HL-60 (cell line): ENCODE measurements around the gene FAM53B.

Source experiments
- CTCF ChIP-seq: IDR thresholded peaks from one replicate; pipeline ENCODE4 v1.5.1; 2011; ENCODE audit warnings: low read length, control low read depth, inconsistent platforms; ENCODE audit not compliant: insufficient read depth
- GABPA ChIP-seq: IDR thresholded peaks from 2 replicates; pipeline ENCODE4 v1.6.1; 2012; ENCODE audit warnings: low read depth
- POLR2AphosphoS5 ChIP-seq: IDR thresholded peaks from 2 replicates; pipeline ENCODE4 v1.6.1; 2012; ENCODE audit warnings: low read depth
- REST ChIP-seq: IDR thresholded peaks from 2 replicates; pipeline ENCODE4 v1.6.1; 2012; ENCODE audit warnings: low read depth; ENCODE audit not compliant: insufficient replicate concordance
- SPI1 ChIP-seq: IDR thresholded peaks from 2 replicates; pipeline ENCODE4 v1.6.1; 2012; ENCODE audit warnings: low read depth, mild to moderate bottlenecking, borderline replicate concordance

GRCh38 chr10:124644236-124644635 is 99.9 kb downstream of the FAM53B start:
- TF ChIP-seq CTCF (no peak), GABPA (no peak), POLR2AphosphoS5 (no peak), REST (no peak), SPI1 (no peak)
